OCI-LY1 (cell line): ENCODE data around the gene ZCCHC3.

Experiments used
- H2AFZ ChIP-seq: fragments of 200-600 bp; sonication (generic), shearing (Covaris generic); 2 replicates; pipeline ENCODE4 v1.6.0; 2014; ENCODE audit warnings: antibody characterized with exemption, mild to moderate bottlenecking, low read length
- H3F3A ChIP-seq: fragments of 200-600 bp; sonication (generic), shearing (Covaris generic); 2 replicates; pipeline ENCODE4 v1.6.0; 2014; ENCODE audit warnings: mild to moderate bottlenecking, antibody characterized with exemption, low read length, moderate library complexity; ENCODE audit not compliant: insufficient read depth
- H3K27ac ChIP-seq: fragments of 200-600 bp; sonication (generic); 2 replicates; pipeline ENCODE4 v1.5.1; 2014; ENCODE audit warnings: low read length, mixed run types, mild to moderate bottlenecking, low read depth; ENCODE audit not compliant: poor library complexity, severe bottlenecking
- H3K27me3 ChIP-seq: fragments of 200-600 bp; sonication (generic); 2 replicates; pipeline ENCODE4 v1.6.0; 2014; ENCODE audit warnings: antibody characterized with exemption, mild to moderate bottlenecking, low read length, moderate library complexity; ENCODE audit not compliant: insufficient read depth
- H3K36me3 ChIP-seq: fragments of 200-600 bp; sonication (generic); 2 replicates; pipeline ENCODE4 v1.6.1; 2014; ENCODE audit warnings: mild to moderate bottlenecking, antibody characterized with exemption, low read length, moderate library complexity, mixed read lengths; ENCODE audit not compliant: insufficient read depth
- H3K4me1 ChIP-seq: fragments of 200-600 bp; sonication (generic); 2 replicates; pipeline ENCODE4 v1.5.1; 2014; ENCODE audit warnings: mild to moderate bottlenecking, low read length, moderate library complexity; ENCODE audit not compliant: insufficient read depth, severe bottlenecking
- H3K4me2 ChIP-seq: fragments of 200-600 bp; sonication (generic), shearing (Covaris generic); 2 replicates; pipeline ENCODE4 v1.6.1; 2014; ENCODE audit warnings: low read length
- H3K4me3 ChIP-seq: fragments of 200-600 bp; sonication (generic); 2 replicates; pipeline ENCODE4 v1.5.1; 2014; ENCODE audit warnings: low read length, low read depth, mild to moderate bottlenecking, mixed read lengths; ENCODE audit not compliant: poor library complexity, severe bottlenecking
- H3K79me2 ChIP-seq: fragments of 200-600 bp; shearing (Covaris generic); 2 replicates; pipeline ENCODE4 v1.6.1; 2016; ENCODE audit warnings: mixed run types, low read length, mixed read lengths; ENCODE audit not compliant: insufficient read depth
- H3K9ac ChIP-seq: fragments of 200-600 bp; sonication (generic), shearing (Covaris generic); 2 replicates; pipeline ENCODE4 v1.6.1; 2014; ENCODE audit warnings: mild to moderate bottlenecking, low read length, mixed read lengths
- H3K9me2 ChIP-seq: fragments of 200-600 bp; sonication (generic), shearing (Covaris generic); 2 replicates; pipeline ENCODE4 v1.6.1; 2014; ENCODE audit warnings: low read depth, mild to moderate bottlenecking, low read length, mixed read lengths
- H3K9me3 ChIP-seq: fragments of 200-600 bp; shearing (Covaris generic); 2 replicates; pipeline ENCODE4 v1.6.1; 2014; ENCODE audit warnings: low read length, mixed read lengths
- H4K20me1 ChIP-seq: fragments of 200-600 bp; sonication (generic), shearing (Covaris generic); 2 replicates; pipeline ENCODE4 v1.6.0; 2016; ENCODE audit warnings: mild to moderate bottlenecking, low read length; ENCODE audit not compliant: insufficient read depth
- EZH2 ChIP-seq: fragments of 200-600 bp; sonication (generic), shearing (Covaris generic); IDR thresholded peaks from 2 replicates; pipeline ENCODE4 v1.8.0; 2017; ENCODE audit warnings: borderline replicate concordance, mixed run types, mild to moderate bottlenecking, antibody characterized with exemption, low read length, moderate library complexity, mixed read lengths
- TF ChIP-seq, protein P1 (sequence below): fragments of 200-600 bp; sonication (generic), shearing (Covaris generic); IDR thresholded peaks from 2 replicates; pipeline ENCODE4 v1.5.1; 2017; ENCODE audit warnings: mild to moderate bottlenecking, antibody characterized with exemption, low read length, moderate library complexity, mixed read lengths

The ZCCHC3 gene

DNA sequence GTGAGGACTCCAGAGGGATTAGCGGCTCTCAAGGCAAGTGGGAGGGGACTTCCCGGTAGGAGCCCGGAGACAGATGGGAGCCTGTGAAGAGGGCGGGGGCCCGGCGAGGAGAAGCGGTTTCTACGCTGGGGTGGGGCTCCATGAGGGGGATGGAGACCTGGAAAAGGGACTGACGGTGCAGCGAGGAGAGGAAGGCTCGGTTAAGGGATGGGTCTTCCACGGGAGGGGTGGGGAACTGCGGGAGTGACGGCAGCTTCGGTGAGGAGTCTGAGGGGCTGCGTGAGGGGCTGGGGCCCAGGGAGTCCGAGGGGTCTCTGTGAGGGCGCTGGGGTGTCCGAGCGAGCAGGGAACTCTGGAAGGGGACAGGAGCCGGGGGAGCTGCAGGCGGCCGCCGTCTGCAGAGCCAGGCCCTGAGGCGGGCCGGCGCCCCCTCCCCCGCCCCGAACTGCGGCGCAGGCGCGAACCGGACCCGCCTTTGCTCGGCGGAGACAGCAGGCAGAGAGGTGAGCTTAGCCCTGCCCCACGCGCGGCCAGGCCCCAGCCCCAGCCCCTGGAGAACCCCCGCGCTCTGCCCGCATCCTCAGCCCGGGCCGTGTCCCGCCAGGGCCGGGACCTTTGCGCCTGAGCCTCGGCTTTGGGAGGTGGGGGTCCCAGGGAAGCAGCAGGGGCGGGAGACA lies 49.4 kb downstream of the ZCCHC3 start, which contains the start of gene NRSN2:
Gene NRSN2, plus strand, starts transcription at position 472 of the 677 bp plus-strand sequence. CDS start 2,533 bp downstream, outside the sequence.
- H2AFZ ChIP-seq, result no peak within 1 kb of the TSS

DNA sequence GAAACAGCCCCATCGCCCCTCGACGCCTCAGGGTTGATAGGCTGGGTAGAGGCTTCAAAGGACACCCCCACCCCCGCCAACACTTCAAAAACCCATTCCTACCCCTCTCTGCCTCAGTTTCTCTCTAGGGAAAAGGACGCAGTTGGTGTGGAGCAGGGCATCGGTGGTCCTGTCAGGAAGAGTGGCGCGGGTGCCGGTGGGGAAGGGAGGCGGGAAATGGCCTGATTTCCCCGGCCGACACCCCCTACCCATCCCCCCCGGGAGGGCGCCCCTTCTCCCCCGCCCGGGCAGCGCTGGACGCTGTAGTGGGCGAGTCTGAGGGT lies 49.9 kb downstream of the ZCCHC3 start:
- Histone ChIP-seq H3K9ac (peak overlapping the region; percentile 92), H3K79me2 (no peaks in the 10 kb centered on the region), H3K4me2 (peak overlapping the region; percentile 82), H2AFZ (no peak overlapping the region), H3K27me3 (no peaks in the 10 kb centered on the region), H3K9me3 (no peaks in the 10 kb centered on the region), H3K27ac (peak overlapping the region; percentile 81), H3K36me3 (peaks cover 9% of the 10 kb centered on the region), H3F3A (no peaks in the 10 kb centered on the region), H3K9me2 (no peaks in the 10 kb centered on the region), H3K4me1 (peaks cover 13% of the 10 kb centered on the region), H4K20me1 (no peaks in the 10 kb centered on the region), H3K4me3 (peak overlapping the region; percentile 90)
- TF ChIP-seq, protein P1, sequence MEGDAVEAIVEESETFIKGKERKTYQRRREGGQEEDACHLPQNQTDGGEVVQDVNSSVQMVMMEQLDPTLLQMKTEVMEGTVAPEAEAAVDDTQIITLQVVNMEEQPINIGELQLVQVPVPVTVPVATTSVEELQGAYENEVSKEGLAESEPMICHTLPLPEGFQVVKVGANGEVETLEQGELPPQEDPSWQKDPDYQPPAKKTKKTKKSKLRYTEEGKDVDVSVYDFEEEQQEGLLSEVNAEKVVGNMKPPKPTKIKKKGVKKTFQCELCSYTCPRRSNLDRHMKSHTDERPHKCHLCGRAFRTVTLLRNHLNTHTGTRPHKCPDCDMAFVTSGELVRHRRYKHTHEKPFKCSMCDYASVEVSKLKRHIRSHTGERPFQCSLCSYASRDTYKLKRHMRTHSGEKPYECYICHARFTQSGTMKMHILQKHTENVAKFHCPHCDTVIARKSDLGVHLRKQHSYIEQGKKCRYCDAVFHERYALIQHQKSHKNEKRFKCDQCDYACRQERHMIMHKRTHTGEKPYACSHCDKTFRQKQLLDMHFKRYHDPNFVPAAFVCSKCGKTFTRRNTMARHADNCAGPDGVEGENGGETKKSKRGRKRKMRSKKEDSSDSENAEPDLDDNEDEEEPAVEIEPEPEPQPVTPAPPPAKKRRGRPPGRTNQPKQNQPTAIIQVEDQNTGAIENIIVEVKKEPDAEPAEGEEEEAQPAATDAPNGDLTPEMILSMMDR, result no peak
- TF ChIP-seq EZH2, result no peak

More for the DNA sequence above, 49.4 kb downstream of the ZCCHC3 start, which contains the start of gene NRSN2:
- Histone ChIP-seq H3K4me2 (peak within 1 kb of the TSS; percentile 82), H3K4me1 (peaks cover 13% of the 10 kb centered on the region), H3K9ac (peak within 1 kb of the TSS; percentile 92), H3K27me3 (no peaks in the 10 kb centered on the region), H4K20me1 (no peaks in the 10 kb centered on the region), H3K4me3 (peak within 1 kb of the TSS; percentile 90), H3K9me3 (no peaks in the 10 kb centered on the region), H3K9me2 (no peaks in the 10 kb centered on the region), H3K79me2 (no peaks in the 10 kb centered on the region), H3K27ac (peak within 1 kb of the TSS; percentile 81), H3F3A (no peaks in the 10 kb centered on the region), H3K36me3 (peaks cover 13% of the 10 kb centered on the region)
- TF ChIP-seq, protein P1, result no peak
- TF ChIP-seq EZH2, result no peak

DNA sequence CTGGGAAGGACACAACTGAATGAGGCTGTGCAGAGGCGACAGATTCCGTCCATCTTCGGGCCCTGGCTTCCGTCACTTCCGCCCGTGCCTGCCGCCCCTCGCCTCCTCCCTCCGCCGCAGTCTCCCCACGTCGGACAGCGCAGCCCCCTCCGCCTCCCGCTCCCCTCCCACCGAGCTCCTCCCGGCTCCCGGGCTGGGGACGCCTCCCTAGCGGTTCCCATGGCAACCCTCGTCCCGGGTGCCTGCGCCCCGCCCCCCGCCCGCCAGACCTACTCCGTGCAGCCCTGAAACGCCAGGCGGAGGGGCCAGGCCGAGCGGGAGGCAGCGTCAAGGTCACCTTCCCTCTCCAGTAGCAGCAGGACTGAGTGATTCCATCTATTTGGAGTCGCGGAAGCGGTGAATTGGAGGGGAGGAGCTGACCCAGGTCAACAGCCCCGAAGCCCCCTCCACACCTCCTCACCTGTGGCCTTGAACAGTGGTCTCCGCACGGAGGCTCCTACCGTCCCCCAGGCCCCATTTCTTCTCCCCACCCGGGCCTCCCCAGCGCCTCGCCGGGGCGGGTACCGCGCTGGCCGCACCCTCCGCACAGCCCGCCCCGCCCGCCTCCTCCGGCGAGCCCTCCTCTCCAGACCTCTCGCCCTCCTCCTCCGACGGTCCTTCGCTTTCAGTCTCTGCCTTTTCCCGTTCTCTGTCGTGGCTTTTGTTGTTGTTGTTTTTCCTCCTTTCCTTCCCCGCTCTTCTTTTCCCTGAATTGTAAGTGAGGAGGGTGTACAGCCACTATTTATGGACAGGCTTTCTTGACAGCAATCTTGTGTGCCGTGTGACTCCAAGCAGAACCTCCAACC lies 50.5 kb downstream of the ZCCHC3 start:
- Histone ChIP-seq H3K9ac (peak overlapping the region; percentile 92), H3K9me2 (no peaks in the 10 kb centered on the region), H3K79me2 (no peaks in the 10 kb centered on the region), H3K27ac (peak overlapping the region; percentile 81), H3K36me3 (peaks cover 9% of the 10 kb centered on the region), H3K9me3 (no peaks in the 10 kb centered on the region), H3K4me2 (peak overlapping the region; percentile 82), H3K27me3 (no peaks in the 10 kb centered on the region), H2AFZ (no peak overlapping the region), H3K4me1 (peaks cover 13% of the 10 kb centered on the region), H3K4me3 (peak overlapping the region; percentile 90), H4K20me1 (no peaks in the 10 kb centered on the region), H3F3A (no peaks in the 10 kb centered on the region)
- no peak for TF ChIP-seq EZH2
- TF ChIP-seq, protein P1, result no peak
